HepG2 (cell line): Measurements from ENCODE around the gene TTC5. TPM values are rescaled to one million over a fixed set of nuclear protein-coding genes. Genes with fewer than 3 reads are reported as not detected.

ENCODE experiments used
- ARNTL ChIP-seq: sonication (generic); formaldehyde crosslinking; IDR thresholded peaks from 2 replicates; pipeline ENCODE4 v1.4.0; 2020; ENCODE audit warnings: mild to moderate bottlenecking, missing genetic modification reagents
- ATRX ChIP-seq: sonication (generic); formaldehyde crosslinking; IDR thresholded peaks from 2 replicates; pipeline ENCODE4 v1.4.0; 2020; ENCODE audit warnings: missing genetic modification reagents, borderline replicate concordance
- CBFB ChIP-seq: sonication (generic); formaldehyde crosslinking; IDR thresholded peaks from 2 replicates; pipeline ENCODE4 v1.4.0; 2020; ENCODE audit warnings: missing genetic modification reagents
- CCDC6 ChIP-seq: sonication (generic); formaldehyde crosslinking; IDR thresholded peaks from 2 replicates; pipeline ENCODE4 v1.8.1; 2022; ENCODE audit warnings: mild to moderate bottlenecking, missing genetic modification reagents, moderate library complexity
- FOSL2 ChIP-seq: sonication (generic); formaldehyde crosslinking; IDR thresholded peaks from 2 replicates; pipeline ENCODE4 v1.4.0; 2020; ENCODE audit warnings: missing genetic modification reagents
- HNF4A ChIP-seq: sonication (generic); formaldehyde crosslinking; IDR thresholded peaks from 2 replicates; pipeline ENCODE4 v1.4.0; 2020; ENCODE audit warnings: missing genetic modification reagents
- JUND ChIP-seq: sonication (generic); formaldehyde crosslinking; IDR thresholded peaks from 2 replicates; pipeline ENCODE4 v1.8.0; 2022; ENCODE audit warnings: mild to moderate bottlenecking, missing genetic modification reagents
- NCOA2 ChIP-seq: sonication (generic); formaldehyde crosslinking; IDR thresholded peaks from 2 replicates; pipeline ENCODE4 v1.8.0; 2022; ENCODE audit warnings: inconsistent platforms
- NFIB ChIP-seq: sonication (generic); formaldehyde crosslinking; IDR thresholded peaks from 2 replicates; pipeline ENCODE4 v1.9.0; 2021; ENCODE audit warnings: missing genetic modification reagents, mild to moderate bottlenecking, borderline replicate concordance
- PRMT3 ChIP-seq: sonication (generic); formaldehyde crosslinking; IDR thresholded peaks from 2 replicates; pipeline ENCODE4 v1.8.1; 2022; ENCODE audit warnings: low read depth, mild to moderate bottlenecking, moderate library complexity, missing genetic modification reagents, borderline replicate concordance
- SIX4 ChIP-seq: sonication (generic); formaldehyde crosslinking; IDR thresholded peaks from 2 replicates; pipeline ENCODE4 v1.4.0; 2020; ENCODE audit warnings: missing genetic modification reagents
- SPEN ChIP-seq: sonication (generic); formaldehyde crosslinking; IDR thresholded peaks from 2 replicates; pipeline ENCODE4 v1.5.1; 2020; ENCODE audit warnings: low read depth, mild to moderate bottlenecking, missing genetic modification reagents
- TMF1 ChIP-seq: sonication (generic); formaldehyde crosslinking; IDR thresholded peaks from 2 replicates; pipeline ENCODE4 v1.8.1; 2022; ENCODE audit warnings: low read depth, missing genetic modification reagents
- TRIM22 ChIP-seq: fragments of 450-650 bp; IDR thresholded peaks from 2 replicates; pipeline ENCODE4 v1.6.1; 2017
- ZBTB20 ChIP-seq: sonication (generic); formaldehyde crosslinking; IDR thresholded peaks from 2 replicates; pipeline ENCODE4 v1.8.1; 2023; ENCODE audit warnings: missing genetic modification reagents, low read depth, mild to moderate bottlenecking, borderline replicate concordance
- ZBTB8A ChIP-seq: sonication (generic); formaldehyde crosslinking; IDR thresholded peaks from 2 replicates; pipeline ENCODE4 v1.4.0; 2020; ENCODE audit warnings: mild to moderate bottlenecking, low read depth, missing genetic modification reagents, borderline replicate concordance
- ZNF558 ChIP-seq: sonication (generic); formaldehyde crosslinking; IDR thresholded peaks from 2 replicates; pipeline ENCODE4 v1.9.0; 2022; ENCODE audit warnings: mild to moderate bottlenecking, missing genetic modification reagents, borderline replicate concordance
- ZNF687 ChIP-seq: sonication (generic); formaldehyde crosslinking; IDR thresholded peaks from 2 replicates; pipeline ENCODE4 v1.5.1; 2020; ENCODE audit warnings: mild to moderate bottlenecking, missing genetic modification reagents, moderate library complexity
- ZNF691 ChIP-seq: sonication (generic); formaldehyde crosslinking; IDR thresholded peaks from 2 replicates; pipeline ENCODE4 v1.4.0; 2020; ENCODE audit warnings: missing genetic modification reagents, low read depth, mild to moderate bottlenecking, borderline replicate concordance
- ZNF770 ChIP-seq: sonication (generic); formaldehyde crosslinking; IDR thresholded peaks from 2 replicates; pipeline ENCODE4 v1.5.0; 2020; ENCODE audit warnings: mild to moderate bottlenecking, missing genetic modification reagents
- polyA plus RNA-seq, 8 experiments: library from polyadenylated mRNA; depleted of rRNA in 3 of 8; stranded (reverse) in 7 of 8; unstranded in 1 of 8; fragments of >200 nt; fragmentation: Illumina TruSeq in 4 of 8; extraction: Trizol in 4 of 8; gene quantifications; 2 replicates each; pipeline versions ENCODE4 v1.2.1 to v1.2.3, GENCODE V29; 2011 to 2016; ENCODE audit warnings: low read depth in 4 of 8, missing spikeins in 1 of 8, mixed read lengths in 1 of 8; ENCODE audit not compliant: insufficient read depth in 1 of 8
- total RNA-seq, 5 experiments: library from RNA; depleted of rRNA; stranded (reverse); fragments of >200 nt; fragmentation: Illumina TruSeq; extraction: Trizol; gene quantifications; 2 replicates each; pipeline ENCODE4 v1.2.3, GENCODE V29; 2016; ENCODE audit warnings: low read depth in 1 of 5

The TTC5 gene
- total and polyA plus RNA-seq, 2 of the 13 experiments (the other 11 are each of a cell fraction or from before 2014, with no cell fraction given), result 8.7 to 28.5 TPM

- TF ChIP-seq ZBTB20 (CRISPR knock-in tag) (0 out of 2 replicates have a peak, but pooled peaks have one; percentile 47), HNF4A (CRISPR knock-in tag) (no peak), ATRX (no peak), FOSL2 (CRISPR knock-in tag) (peak; percentile 52), ZNF770 (no peak), NFIB (no peak), ARNTL (CRISPR knock-in tag) (peak; percentile 19; the same call in 1 of the 2 replicates), TMF1 (CRISPR knock-in tag) (no peak), NCOA2 (peak; percentile 49; the same call in 1 of the 2 replicates), ZNF691 (CRISPR knock-in tag) (0 out of 2 replicates have a peak, but pooled peaks have one; percentile 75), ZNF558 (CRISPR knock-in tag) (no peak), TRIM22 (no peak), CBFB (CRISPR knock-in tag) (peak; percentile 81), PRMT3 (no peak), SIX4 (CRISPR knock-in tag) (no peak), JUND (CRISPR knock-in tag) (no peak), ZBTB8A (no peak), ZNF687 (CRISPR knock-in tag) (peak; percentile 69), CCDC6 (peak; percentile 46; the same call in 1 of the 2 replicates), SPEN (CRISPR knock-in tag) (peak; percentile 77; the same call in 1 of the 2 replicates)
Measured at GRCh38 chr14:20305265-20306078, at the start of gene TTC5 (continued).
